Measurements from ENCODE around the gene TXNDC12.

The TXNDC12 gene

GRCh38 chr1:51997974-51998382 is 57.0 kb downstream of the TXNDC12 start:
- no peak overlapping the region for H3K4me2 ChIP-seq (ENCODE audit: low read length)
- H3K9ac ChIP-seq (ENCODE audit: low read length), result no peak overlapping the region
- no peaks in the 10 kb centered on the region for H4K20me1 ChIP-seq (ENCODE audit: insufficient read depth, low read length)
- no peaks in the 10 kb centered on the region for H3F3A ChIP-seq (ENCODE audit: insufficient read depth, low read length)
- no peaks in the 10 kb centered on the region for H3K9me2 ChIP-seq (ENCODE audit: low read depth, low read length)
- no peak overlapping the region for H3K4me3 ChIP-seq (ENCODE audit: low read depth, low read length, poor library complexity, severe bottlenecking)
- H2AFZ ChIP-seq (ENCODE audit: low read length), result no peak overlapping the region
- H3K9me3 ChIP-seq (ENCODE audit: low read length), result no peaks in the 10 kb centered on the region
- H3K27ac ChIP-seq (ENCODE audit: low read depth, low read length, poor library complexity, severe bottlenecking), result no peak overlapping the region
- H3K27me3 ChIP-seq (ENCODE audit: insufficient read depth, low read length), result no peaks in the 10 kb centered on the region
- no peaks in the 10 kb centered on the region for H3K79me2 ChIP-seq (ENCODE audit: insufficient read depth, low read length)
- H3K4me1 ChIP-seq (ENCODE audit: insufficient read depth, low read length, severe bottlenecking), result no peaks in the 10 kb centered on the region
- no peak for TF ChIP-seq EZH2 (IDR thresholded peaks at IDR 0.05; ENCODE audit: borderline replicate concordance, low read length)
- no peak for TF ChIP-seq CTCF (IDR thresholded peaks at IDR 0.05; ENCODE audit: low read length)
- no peaks in the 10 kb centered on the region for H3K36me3 ChIP-seq (ENCODE audit: insufficient read depth, low read length)

DNA sequence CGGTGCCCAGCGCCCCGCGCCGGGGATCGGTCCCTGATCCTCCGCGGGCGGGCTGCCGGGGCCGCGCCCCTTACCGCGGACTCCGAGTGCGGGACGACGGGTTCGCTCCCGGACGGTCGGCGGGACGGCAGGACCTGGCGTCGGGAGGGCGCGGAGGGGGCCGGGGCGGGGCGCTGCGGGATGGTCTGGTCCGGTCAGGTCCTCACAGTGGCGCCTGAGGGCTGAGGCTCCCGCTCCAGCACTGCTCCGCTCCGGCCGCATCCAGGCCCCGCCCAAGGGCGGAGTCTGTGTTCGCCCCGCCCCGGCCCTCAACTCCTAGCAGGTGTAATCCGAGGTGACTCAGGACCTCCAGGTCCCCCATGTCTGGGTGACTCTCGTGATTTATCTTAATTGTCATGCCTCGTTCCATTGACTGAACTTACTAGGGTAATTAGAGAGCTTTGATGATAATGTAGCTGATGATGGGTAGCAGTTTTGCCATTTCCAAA is 64.5 kb downstream of the TXNDC12 start, which contains the start of gene RAB3B:
RAB3B (minus strand) TSS at position 223 of the 488 bp plus-strand sequence. CDS start 13,583 bp downstream, outside the sequence.
- Histone ChIP-seq H3K9me3 (ENCODE audit: low read length) (no peaks in the 10 kb centered on the region), H3K36me3 (ENCODE audit: insufficient read depth, low read length) (no peaks in the 10 kb centered on the region), H3K4me1 (ENCODE audit: insufficient read depth, low read length, severe bottlenecking) (no peaks in the 10 kb centered on the region), H4K20me1 (ENCODE audit: insufficient read depth, low read length) (no peaks in the 10 kb centered on the region), H3K27ac (ENCODE audit: low read depth, low read length, poor library complexity, severe bottlenecking) (no peak within 1 kb of the TSS), H3K9ac (ENCODE audit: low read length) (peak within 1 kb of the TSS; percentile 16; the same call in 1 of the 2 replicates), H3K79me2 (ENCODE audit: insufficient read depth, low read length) (no peaks in the 10 kb centered on the region), H2AFZ (ENCODE audit: low read length) (no peak within 1 kb of the TSS), H3K27me3 (ENCODE audit: insufficient read depth, low read length) (no peaks in the 10 kb centered on the region), H3K9me2 (ENCODE audit: low read depth, low read length) (no peaks in the 10 kb centered on the region), H3F3A (ENCODE audit: insufficient read depth, low read length) (no peaks in the 10 kb centered on the region), H3K4me2 (ENCODE audit: low read length) (peak within 1 kb of the TSS; percentile 66), H3K4me3 (ENCODE audit: low read depth, low read length, poor library complexity, severe bottlenecking) (peak within 1 kb of the TSS; percentile 63)
- TF ChIP-seq EZH2 (IDR thresholded peaks at IDR 0.05; ENCODE audit: borderline replicate concordance, low read length), result no peak

DNA sequence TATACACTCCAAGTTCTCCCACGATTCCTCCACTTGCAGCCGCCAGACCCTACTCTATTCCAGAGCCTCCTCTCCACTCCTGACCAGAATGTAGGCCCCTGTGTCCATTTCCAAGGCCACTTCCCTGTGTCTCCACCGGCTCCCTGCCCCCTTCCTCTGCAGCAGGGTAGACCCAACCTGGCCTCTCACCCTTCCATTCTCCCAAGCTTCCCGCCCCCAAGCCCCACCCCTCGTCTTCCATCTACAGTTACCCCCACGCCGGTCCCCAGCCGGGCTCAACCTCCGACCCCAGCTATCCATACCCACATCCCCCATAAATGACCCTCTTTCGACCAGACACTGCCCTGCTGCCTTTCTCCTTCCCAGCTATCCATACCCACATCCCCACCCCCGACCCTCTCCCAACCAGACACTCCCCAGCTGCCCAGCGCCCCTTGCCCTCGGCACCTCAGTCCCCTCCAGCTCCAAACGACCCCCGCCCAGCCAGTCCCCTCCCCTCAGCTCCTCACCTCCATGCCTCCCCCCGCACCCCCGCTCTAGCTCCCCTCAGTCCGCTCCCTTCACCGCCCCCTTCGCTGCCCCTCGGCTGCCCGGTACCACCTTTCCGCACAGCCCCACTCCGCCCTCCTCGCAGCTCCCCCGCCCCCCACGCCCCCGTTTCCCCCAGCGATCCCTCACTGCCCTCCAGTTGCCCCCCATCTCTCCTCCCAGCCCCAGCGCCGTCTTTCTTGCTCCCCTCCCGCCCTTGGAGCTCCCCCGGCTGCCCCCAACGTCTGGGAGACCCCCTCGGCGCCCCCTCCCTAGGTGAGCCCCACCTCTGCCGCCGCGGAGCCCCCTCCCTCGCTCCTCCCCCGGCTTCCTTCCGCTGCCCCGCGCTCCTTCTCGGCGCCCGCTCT is 65.2 kb downstream of the TXNDC12 start:
- H3K9ac ChIP-seq (ENCODE audit: low read length), result peak overlapping the region; percentile 16; the same call in 1 of the 2 replicates
- H3K9me3 ChIP-seq (ENCODE audit: low read length), result no peaks in the 10 kb centered on the region
- no peaks in the 10 kb centered on the region for H3K9me2 ChIP-seq (ENCODE audit: low read depth, low read length)
- H3K4me2 ChIP-seq (ENCODE audit: low read length), result peak overlapping the region; percentile 66
- H3K27me3 ChIP-seq (ENCODE audit: insufficient read depth, low read length), result no peaks in the 10 kb centered on the region
- no peaks in the 10 kb centered on the region for H4K20me1 ChIP-seq (ENCODE audit: insufficient read depth, low read length)
- H3F3A ChIP-seq (ENCODE audit: insufficient read depth, low read length), result no peaks in the 10 kb centered on the region
- no peaks in the 10 kb centered on the region for H3K4me1 ChIP-seq (ENCODE audit: insufficient read depth, low read length, severe bottlenecking)
- H3K36me3 ChIP-seq (ENCODE audit: insufficient read depth, low read length), result no peaks in the 10 kb centered on the region
- TF ChIP-seq EZH2 (IDR thresholded peaks at IDR 0.05; ENCODE audit: borderline replicate concordance, low read length) (no peak), CTCF (IDR thresholded peaks at IDR 0.05; ENCODE audit: low read length) (no peak)
- H3K4me3 ChIP-seq (ENCODE audit: low read depth, low read length, poor library complexity, severe bottlenecking), result peak overlapping the region; percentile 63
- no peak overlapping the region for H2AFZ ChIP-seq (ENCODE audit: low read length)
- no peak overlapping the region for H3K27ac ChIP-seq (ENCODE audit: low read depth, low read length, poor library complexity, severe bottlenecking)
- no peaks in the 10 kb centered on the region for H3K79me2 ChIP-seq (ENCODE audit: insufficient read depth, low read length)

Measured in OCI-LY1 (cell line).